Measurements from ENCODE around the gene UBR2. TPM values are rescaled to one million over a fixed set of nuclear protein-coding genes. Genes with fewer than 3 reads are reported as not detected.

UBR2 gene
- total RNA-seq, 1 donor = 31.5 TPM

DNA sequence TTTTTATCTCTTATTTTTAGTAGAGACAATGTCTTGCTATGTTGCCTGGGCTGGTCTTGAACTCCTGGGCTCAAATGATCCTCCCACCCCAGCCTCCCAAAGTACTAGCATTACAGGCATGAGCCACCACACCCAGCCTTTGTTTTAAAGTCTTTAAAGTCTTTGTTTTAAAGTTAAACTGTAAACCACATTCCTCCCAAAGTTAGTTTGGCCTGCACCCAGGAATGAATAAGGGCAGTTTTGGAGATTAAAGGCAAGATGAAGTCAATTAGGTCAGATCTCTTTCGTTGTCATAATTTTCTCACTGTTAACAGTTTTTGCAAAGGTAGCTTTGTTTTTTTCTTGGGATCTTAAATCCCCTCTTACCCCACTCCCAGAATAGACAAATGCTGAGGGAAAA, 63.8 kb downstream of the UBR2 start:
- Histone ChIP-seq H3K79me2 (ENCODE audit: insufficient read depth, low read length) (peaks cover 6% of the 10 kb centered on the region), H2AFZ (ENCODE audit: low read length) (no peak overlapping the region), H4K20me1 (ENCODE audit: insufficient read depth, low read length) (no peaks in the 10 kb centered on the region), H3K4me3 (ENCODE audit: insufficient read depth, low read length) (no peak overlapping the region), H3K36me3 (ENCODE audit: insufficient read depth, low read length) (peaks cover 17% of the 10 kb centered on the region), H3K27me3 (ENCODE audit: insufficient read depth, low read length) (no peaks in the 10 kb centered on the region), H3K4me1 (ENCODE audit: insufficient read depth, low read length) (no peaks in the 10 kb centered on the region), H3K9me3 (ENCODE audit: low read depth, low read length) (no peaks in the 10 kb centered on the region), H3K27ac (ENCODE audit: low read depth, low read length) (no peak overlapping the region), H3K4me2 (ENCODE audit: insufficient read depth, low read length) (no peak overlapping the region)
- TF ChIP-seq CTCF (IDR thresholded peaks at IDR 0.05; ENCODE audit: extremely low read depth, low read depth, low read length) = no peak
- DNase-seq (ENCODE audit: insufficient read length, low spot score, missing footprints) = no peak

GRCh38 chr6:42628604-42629003, 64.8 kb downstream of the UBR2 start:
- H3K4me2 ChIP-seq (ENCODE audit: insufficient read depth, low read length) = no peak overlapping the region
- H3K27ac ChIP-seq (ENCODE audit: low read depth, low read length) = no peak overlapping the region
- H3K27me3 ChIP-seq (ENCODE audit: insufficient read depth, low read length) = no peaks in the 10 kb centered on the region
- peaks cover 6% of the 10 kb centered on the region for H3K79me2 ChIP-seq (ENCODE audit: insufficient read depth, low read length)
- no peaks in the 10 kb centered on the region for H3K9me3 ChIP-seq (ENCODE audit: low read depth, low read length)
- no peak for TF ChIP-seq CTCF (IDR thresholded peaks at IDR 0.05; ENCODE audit: extremely low read depth, low read depth, low read length)
- no peaks in the 10 kb centered on the region for H3K4me1 ChIP-seq (ENCODE audit: insufficient read depth, low read length)
- peaks cover 24% of the 10 kb centered on the region for H3K36me3 ChIP-seq (ENCODE audit: insufficient read depth, low read length)
- no peaks in the 10 kb centered on the region for H4K20me1 ChIP-seq (ENCODE audit: insufficient read depth, low read length)
- H2AFZ ChIP-seq (ENCODE audit: low read length) = no peak overlapping the region
- DNase-seq (ENCODE audit: insufficient read length, low spot score, missing footprints) = no peak
- no peak overlapping the region for H3K4me3 ChIP-seq (ENCODE audit: insufficient read depth, low read length)

GRCh38 chr6:42629845-42630244, 66.0 kb downstream of the UBR2 start:
- peaks cover 6% of the 10 kb centered on the region for H3K79me2 ChIP-seq (ENCODE audit: insufficient read depth, low read length)
- peaks cover 26% of the 10 kb centered on the region for H3K36me3 ChIP-seq (ENCODE audit: insufficient read depth, low read length)
- H3K4me1 ChIP-seq (ENCODE audit: insufficient read depth, low read length) = no peaks in the 10 kb centered on the region
- no peak overlapping the region for H2AFZ ChIP-seq (ENCODE audit: low read length)
- DNase-seq (ENCODE audit: insufficient read length, low spot score, missing footprints) = no peak
- no peak overlapping the region for H3K4me2 ChIP-seq (ENCODE audit: insufficient read depth, low read length)
- no peaks in the 10 kb centered on the region for H4K20me1 ChIP-seq (ENCODE audit: insufficient read depth, low read length)
- H3K4me3 ChIP-seq (ENCODE audit: insufficient read depth, low read length) = no peak overlapping the region
- no peak for TF ChIP-seq CTCF (IDR thresholded peaks at IDR 0.05; ENCODE audit: extremely low read depth, low read depth, low read length)
- no peak overlapping the region for H3K27ac ChIP-seq (ENCODE audit: low read depth, low read length)
- no peaks in the 10 kb centered on the region for H3K27me3 ChIP-seq (ENCODE audit: insufficient read depth, low read length)
- H3K9me3 ChIP-seq (ENCODE audit: low read depth, low read length) = no peaks in the 10 kb centered on the region

DNA sequence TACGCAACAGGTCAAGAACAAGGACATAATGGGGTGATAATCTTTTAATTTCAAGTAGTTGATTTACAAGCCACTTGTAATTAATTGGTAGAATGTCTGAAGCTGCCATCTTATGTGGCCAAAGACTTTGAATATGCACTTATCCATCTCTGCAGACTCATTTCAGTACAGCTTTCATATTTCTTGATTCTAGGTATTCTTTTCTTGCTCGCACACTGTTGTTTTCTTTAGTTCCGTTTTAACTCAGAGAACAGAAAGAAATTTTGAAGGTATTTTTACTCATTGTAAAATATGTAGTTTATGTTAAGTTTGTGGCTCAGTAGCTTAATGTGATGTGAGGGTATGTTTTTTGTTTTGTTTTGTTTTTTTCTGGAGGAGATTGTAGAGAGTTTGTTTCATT, 73.9 kb downstream of the UBR2 start:
- Histone ChIP-seq H3K4me2 (ENCODE audit: insufficient read depth, low read length) (no peak overlapping the region), H3K9me3 (ENCODE audit: low read depth, low read length) (no peaks in the 10 kb centered on the region), H3K36me3 (ENCODE audit: insufficient read depth, low read length) (peaks cover 57% of the 10 kb centered on the region), H3K27me3 (ENCODE audit: insufficient read depth, low read length) (no peaks in the 10 kb centered on the region), H3K4me1 (ENCODE audit: insufficient read depth, low read length) (no peaks in the 10 kb centered on the region), H3K27ac (ENCODE audit: low read depth, low read length) (no peak overlapping the region), H4K20me1 (ENCODE audit: insufficient read depth, low read length) (no peaks in the 10 kb centered on the region), H2AFZ (ENCODE audit: low read length) (no peak overlapping the region), H3K79me2 (ENCODE audit: insufficient read depth, low read length) (no peaks in the 10 kb centered on the region), H3K4me3 (ENCODE audit: insufficient read depth, low read length) (no peak overlapping the region)
- TF ChIP-seq CTCF (IDR thresholded peaks at IDR 0.05; ENCODE audit: extremely low read depth, low read depth, low read length) = no peak
- DNase-seq (ENCODE audit: insufficient read length, low spot score, missing footprints) = no peak

All from osteoblast (primary cell).